GM18520 (cell line): ENCODE data around the gene NEK6.

Experiments used
- ATAC-seq: cut with Tn5 transposase; IDR thresholded peaks from one replicate; pipeline ENCODE4 v1.9.1; 2021; ENCODE audit not compliant: unreplicated experiment

Gene NEK6

GRCh38 chr9:124260769-124261603 lies 3.2 kb downstream of the NEK6 start:
- no peak for ATAC-seq

- ATAC-seq, result no peak
Measured at GRCh38 chr9:124261736-124262648, 4.2 kb downstream of the NEK6 start.

GRCh38 chr9:124262649-124262972 lies 4.9 kb downstream of the NEK6 start:
- ATAC-seq, result no peak

GRCh38 chr9:124263213-124263612 lies 5.5 kb downstream of the NEK6 start:
- no peak for ATAC-seq

GRCh38 chr9:124263800-124264426 lies 6.2 kb downstream of the NEK6 start:
- ATAC-seq, result no peak

GRCh38 chr9:124264823-124265233 lies 7.1 kb downstream of the NEK6 start:
- ATAC-seq, result no peak

- no peak for ATAC-seq
Measured at GRCh38 chr9:124265551-124265950, 7.8 kb downstream of the NEK6 start.

GRCh38 chr9:124266139-124266825 lies 8.5 kb downstream of the NEK6 start:
- no peak for ATAC-seq

GRCh38 chr9:124266826-124267201 lies 9.1 kb downstream of the NEK6 start:
- ATAC-seq, result no peak

GRCh38 chr9:124267271-124267807 lies 9.6 kb downstream of the NEK6 start:
- ATAC-seq, result no peak

- no peak for ATAC-seq
Measured at GRCh38 chr9:124268248-124268647, 10.5 kb downstream of the NEK6 start.

- no peak for ATAC-seq
Measured at GRCh38 chr9:124268661-124269060, 10.9 kb downstream of the NEK6 start.

- ATAC-seq, result no peak
Measured at GRCh38 chr9:124269556-124269955, 11.8 kb downstream of the NEK6 start.

GRCh38 chr9:124270504-124271335 lies 13.0 kb downstream of the NEK6 start:
- ATAC-seq, result no peak

GRCh38 chr9:124271660-124272059 lies 13.9 kb downstream of the NEK6 start:
- no peak for ATAC-seq

- ATAC-seq, result no peak
Measured at GRCh38 chr9:124272118-124272517, 14.4 kb downstream of the NEK6 start.

GRCh38 chr9:124272979-124273378 lies 15.2 kb downstream of the NEK6 start:
- no peak for ATAC-seq

- no peak for ATAC-seq
Measured at GRCh38 chr9:124273427-124274160, 15.8 kb downstream of the NEK6 start.

- no peak for ATAC-seq
Measured at GRCh38 chr9:124274226-124274625, 16.5 kb downstream of the NEK6 start.
